NB4 (cell line): Measurements from ENCODE around the gene SLC24A4.

ENCODE experiments used
- CTCF ChIP-seq: IDR thresholded peaks from one replicate; pipeline ENCODE4 v1.5.1; 2012; ENCODE audit warnings: low read depth, low read length
- MYC ChIP-seq: IDR thresholded peaks from 2 replicates; pipeline ENCODE4 v1.6.1; 2011; ENCODE audit warnings: low read depth, low read length
- POLR2A ChIP-seq: IDR thresholded peaks from 2 replicates; pipeline ENCODE4 v1.6.1; 2011; ENCODE audit warnings: mild to moderate bottlenecking; ENCODE audit not compliant: insufficient read length; ENCODE audit errors: extremely low read depth
- TF ChIP-seq, protein P1 (sequence below): IDR thresholded peaks from 2 replicates; pipeline ENCODE4 v1.6.1; 2011; ENCODE audit warnings: low read depth, low read length

- no peak for TF ChIP-seq CTCF
- no peak for TF ChIP-seq MYC
- TF ChIP-seq POLR2A: no peak
- TF ChIP-seq, protein P1, sequence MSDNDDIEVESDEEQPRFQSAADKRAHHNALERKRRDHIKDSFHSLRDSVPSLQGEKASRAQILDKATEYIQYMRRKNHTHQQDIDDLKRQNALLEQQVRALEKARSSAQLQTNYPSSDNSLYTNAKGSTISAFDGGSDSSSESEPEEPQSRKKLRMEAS: no peak
These were observed 163.9 kb downstream of the SLC24A4 start for GRCh38 chr14:92486881-92487280.
